Mucosa of rectum (tissue), 2 donors: ENCODE data around the gene ALOX12B.
A peak's percentile ranks its signal among the peaks of the same experiment; 100 is the strongest.

Source experiments
- H3K27ac ChIP-seq, 2 donors: one replicate each; pipeline ENCODE4 v1.7.0; 2013; ENCODE audit warnings: inconsistent platforms in 2 of 2, low read depth in 2 of 2, low read length in 2 of 2
- H3K27me3 ChIP-seq, 2 donors: one replicate each; pipeline ENCODE4 v1.7.0; 2013; ENCODE audit warnings: low read length in 2 of 2; ENCODE audit not compliant: control insufficient read depth in 2 of 2, insufficient read depth in 2 of 2
- H3K36me3 ChIP-seq, 2 donors: one replicate each; pipeline ENCODE4 v1.7.0; 2013; ENCODE audit warnings: low read length in 2 of 2; ENCODE audit not compliant: control insufficient read depth in 2 of 2, insufficient read depth in 2 of 2
- H3K4me1 ChIP-seq, 2 donors: one replicate each; pipeline ENCODE4 v1.7.0; 2013; ENCODE audit warnings: low read length in 2 of 2, mild to moderate bottlenecking in 1 of 2; ENCODE audit not compliant: control insufficient read depth in 2 of 2, insufficient read depth in 2 of 2
- H3K4me3 ChIP-seq, 2 donors: one replicate each; pipeline ENCODE4 v1.7.0; 2013; ENCODE audit warnings: low read length in 2 of 2
- H3K9ac ChIP-seq, 2 donors: one replicate each; pipeline ENCODE4 v1.7.0; 2013; ENCODE audit warnings: low read length in 2 of 2, low read depth in 1 of 2, mild to moderate bottlenecking in 1 of 2
- H3K9me3 ChIP-seq, 2 donors: one replicate each; pipeline ENCODE4 v1.7.0; 2013; ENCODE audit warnings: low read length in 2 of 2; ENCODE audit not compliant: control insufficient read depth in 2 of 2
- donor health status: healthy.
- donor health status: Normal muscosa, but diverticular disease.

Gene ALOX12B

DNA sequence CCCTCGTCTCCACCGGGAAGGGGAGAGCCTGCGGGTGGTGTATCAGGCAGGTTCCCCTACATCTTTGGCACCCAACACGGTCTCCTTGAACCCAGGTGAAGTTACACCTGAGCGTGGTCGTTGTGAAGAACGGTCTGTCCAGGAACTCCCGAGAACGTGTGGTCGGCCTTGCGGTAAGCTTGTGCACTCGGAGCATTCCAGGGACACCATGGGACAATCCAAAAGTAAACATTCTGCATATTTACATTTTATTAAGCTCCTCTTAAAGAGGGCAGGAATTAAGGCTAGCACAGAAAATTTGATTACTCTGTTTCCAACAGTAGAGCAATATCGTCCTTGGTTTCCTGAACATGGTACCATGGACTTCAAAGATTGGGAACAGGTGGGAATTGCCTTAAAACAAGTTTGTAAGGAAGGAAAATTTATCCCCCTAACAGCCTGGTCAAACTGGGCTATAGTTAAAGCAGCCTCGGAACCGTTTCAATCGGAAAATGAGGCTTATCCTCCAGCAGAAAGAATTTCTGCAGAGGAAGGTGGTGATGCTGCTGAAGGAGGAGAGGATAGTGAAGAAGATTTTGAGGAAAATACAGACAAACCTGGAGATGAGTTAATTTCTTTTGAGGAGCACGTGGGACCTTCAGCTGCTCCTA is 30.4 kb downstream of the ALOX12B start:
- Histone ChIP-seq H3K27me3 (peaks cover 19 to 28% of the 10 kb centered on the region in 2 donors), H3K4me3 (no peak overlapping the region), H3K36me3 (no peaks in the 10 kb centered on the region), H3K9ac (no peak overlapping the region), H3K27ac (peak overlapping the region in 1 of 2 donors; percentile 16), H3K9me3 (no peaks in the 10 kb centered on the region), H3K4me1 (peaks cover 6 to 7% of the 10 kb centered on the region in 2 donors)

DNA sequence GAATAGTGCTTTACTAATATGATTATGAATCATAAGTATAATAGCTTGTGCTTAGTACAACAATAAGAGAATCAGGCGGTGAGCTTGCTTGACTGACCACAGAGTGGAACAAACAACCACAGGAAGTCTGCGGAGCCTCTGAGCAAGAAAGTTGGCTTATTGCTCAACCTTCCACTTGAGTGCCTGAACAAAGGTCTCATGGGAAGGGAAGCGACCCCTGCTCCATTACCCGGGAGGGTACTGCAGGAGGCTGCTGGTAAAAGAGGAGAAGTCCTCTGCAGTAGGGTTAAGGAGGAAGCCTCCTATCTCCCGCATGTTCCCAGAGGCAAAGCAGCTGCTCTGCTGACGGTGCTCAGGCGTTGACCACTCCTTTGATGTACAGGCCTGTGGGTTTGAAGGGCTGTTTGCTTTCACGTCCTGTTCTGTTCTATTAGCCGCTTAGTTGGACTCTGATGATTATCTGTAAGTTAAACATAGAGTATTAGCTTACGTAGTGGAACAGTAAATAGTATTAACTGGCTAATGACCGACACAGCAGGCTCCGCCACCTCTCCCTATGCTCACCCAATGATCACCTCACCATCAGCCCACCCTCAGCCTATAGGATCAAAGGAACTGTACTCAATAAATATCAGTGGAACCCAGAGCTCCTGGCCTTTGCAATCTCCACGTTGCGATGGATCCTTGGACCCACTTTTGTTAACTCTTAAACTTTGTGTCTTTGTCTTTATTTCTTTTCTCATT is 31.1 kb downstream of the ALOX12B start:
- Histone ChIP-seq H3K4me1 (peaks cover 6 to 7% of the 10 kb centered on the region in 2 donors), H3K36me3 (no peaks in the 10 kb centered on the region), H3K4me3 (no peak overlapping the region), H3K9ac (no peak overlapping the region), H3K9me3 (no peaks in the 10 kb centered on the region), H3K27me3 (peaks cover 19 to 28% of the 10 kb centered on the region in 2 donors), H3K27ac (peak overlapping the region in 1 of 2 donors; percentile 56)

DNA sequence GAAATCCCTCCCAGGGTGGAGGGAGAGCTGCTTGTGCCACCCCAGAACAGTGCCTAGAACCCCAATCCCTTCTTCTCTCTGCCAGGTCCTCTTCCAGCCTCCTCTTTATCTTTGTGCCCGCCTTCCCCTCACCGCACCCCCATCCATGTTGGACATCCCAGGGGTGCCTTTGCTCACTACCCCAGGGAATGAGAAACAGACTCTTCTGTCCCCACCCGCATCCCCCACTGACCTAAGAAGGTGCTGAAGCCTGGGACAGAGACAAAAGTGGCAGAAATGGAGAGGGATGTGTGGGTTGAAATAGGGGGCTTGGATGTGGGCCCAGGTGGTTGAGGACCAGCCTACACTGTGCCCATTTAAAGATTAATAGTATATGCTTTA is 31.7 kb downstream of the ALOX12B start:
- Histone ChIP-seq H3K9me3 (no peaks in the 10 kb centered on the region), H3K27me3 (peaks cover 14 to 28% of the 10 kb centered on the region in 2 donors), H3K27ac (peak overlapping the region in 1 of 2 donors; percentile 56), H3K36me3 (no peaks in the 10 kb centered on the region), H3K4me3 (no peak overlapping the region), H3K4me1 (peaks cover 6 to 7% of the 10 kb centered on the region in 2 donors), H3K9ac (no peak overlapping the region)

DNA sequence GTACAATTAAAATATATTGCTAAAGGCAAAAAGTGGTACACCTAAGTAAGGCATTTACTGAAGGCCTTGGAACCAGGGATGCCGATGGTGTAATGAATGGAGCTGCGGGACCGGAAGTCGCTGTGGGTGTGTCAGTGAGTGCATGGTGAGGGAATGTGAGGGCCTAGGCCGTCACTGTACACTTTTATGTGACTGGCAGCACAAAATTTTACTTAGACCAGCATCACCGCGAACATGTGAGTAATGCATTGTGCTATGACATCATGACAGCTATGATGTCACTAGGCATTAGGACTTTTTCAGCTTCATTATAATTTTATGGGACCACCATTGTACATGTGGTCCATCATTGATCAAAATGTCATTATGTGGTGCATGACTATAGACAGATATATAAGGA is 33.9 kb downstream of the ALOX12B start:
- no peak overlapping the region for H3K4me3 ChIP-seq
- H3K9me3 ChIP-seq, result no peaks in the 10 kb centered on the region
- no peak overlapping the region for H3K9ac ChIP-seq

DNA sequence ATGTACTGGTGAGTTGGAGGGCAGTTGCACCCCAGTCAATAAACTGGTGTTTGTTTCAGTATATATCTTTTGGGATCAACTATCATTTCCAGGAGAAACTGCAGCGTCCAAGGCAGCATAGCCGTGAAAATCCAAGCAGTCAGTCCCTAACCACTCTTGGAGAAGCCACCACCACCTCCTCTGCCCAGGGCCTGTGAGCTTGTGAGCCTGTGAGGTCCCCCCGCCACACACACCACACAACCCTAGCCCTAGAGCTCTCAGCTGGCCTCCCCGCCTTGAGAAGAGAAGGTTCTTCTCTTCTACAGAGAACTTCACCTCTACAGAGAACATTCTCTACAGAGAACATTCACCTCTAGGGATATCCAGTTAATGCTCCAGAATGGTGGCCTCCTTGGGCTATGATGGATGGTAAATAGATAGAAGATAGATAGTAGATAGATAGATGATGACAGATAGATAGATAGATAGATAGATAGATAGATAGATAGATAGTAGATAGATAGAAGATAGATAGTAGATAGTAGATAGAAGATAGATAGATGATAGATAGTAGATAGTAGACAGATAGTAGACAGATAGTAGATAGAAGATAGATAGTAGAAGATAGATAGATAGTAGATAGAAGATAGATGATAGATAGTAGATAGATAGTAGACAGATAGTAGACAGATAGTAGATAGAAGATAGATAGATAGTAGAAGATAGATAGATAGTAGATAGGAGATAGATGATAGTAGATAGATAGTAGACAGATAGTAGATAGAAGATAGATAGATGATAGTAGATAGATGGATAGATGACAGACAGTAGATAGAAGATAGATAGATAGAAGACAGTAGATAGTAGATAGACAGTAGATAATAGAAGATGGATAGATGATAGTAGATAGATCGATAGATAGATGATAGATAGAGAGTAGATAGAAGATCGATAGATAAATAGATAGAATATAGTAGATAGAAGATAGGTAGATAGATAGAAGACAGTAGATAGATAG is 35.0 kb downstream of the ALOX12B start:
- Histone ChIP-seq H3K9me3 (no peaks in the 10 kb centered on the region), H3K27me3 (peaks cover 0 to 12% of the 10 kb centered on the region in 2 donors), H3K36me3 (no peaks in the 10 kb centered on the region), H3K4me1 (peaks cover 5 to 6% of the 10 kb centered on the region in 2 donors), H3K27ac (no peak overlapping the region), H3K9ac (no peak overlapping the region), H3K4me3 (no peak overlapping the region)

More for the DNA sequence above, 33.9 kb downstream of the ALOX12B start:
- no peaks in the 10 kb centered on the region for H3K36me3 ChIP-seq
- H3K27me3 ChIP-seq, result peaks cover 0 to 18% of the 10 kb centered on the region in 2 donors
- no peak overlapping the region for H3K27ac ChIP-seq
- H3K4me1 ChIP-seq, result peaks cover 6 to 7% of the 10 kb centered on the region in 2 donors

DNA sequence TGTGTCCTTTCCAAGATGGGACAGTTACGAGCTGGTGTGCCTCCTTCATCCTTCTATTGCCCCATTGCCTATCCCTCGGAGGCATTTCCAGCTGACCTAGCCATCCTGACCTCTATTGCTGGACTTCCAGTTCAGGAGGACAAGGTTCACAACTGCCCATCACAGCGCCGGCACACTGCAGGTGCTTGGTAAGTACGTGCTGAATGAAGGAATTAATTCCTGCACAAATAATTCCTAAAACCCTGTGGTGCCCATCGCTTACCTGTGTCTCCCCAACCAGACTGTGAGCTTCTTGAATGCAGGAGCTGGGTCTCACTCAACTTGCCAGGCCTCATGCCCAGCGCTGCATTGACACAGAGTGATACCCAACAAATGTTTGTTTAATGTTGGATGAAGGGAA is 35.7 kb downstream of the ALOX12B start:
- Histone ChIP-seq H3K27ac (no peak overlapping the region), H3K27me3 (peaks cover 0 to 5% of the 10 kb centered on the region in 2 donors), H3K9me3 (no peaks in the 10 kb centered on the region), H3K9ac (no peak overlapping the region), H3K4me1 (peaks cover 0 to 3% of the 10 kb centered on the region in 2 donors), H3K36me3 (no peaks in the 10 kb centered on the region), H3K4me3 (no peak overlapping the region)

DNA sequence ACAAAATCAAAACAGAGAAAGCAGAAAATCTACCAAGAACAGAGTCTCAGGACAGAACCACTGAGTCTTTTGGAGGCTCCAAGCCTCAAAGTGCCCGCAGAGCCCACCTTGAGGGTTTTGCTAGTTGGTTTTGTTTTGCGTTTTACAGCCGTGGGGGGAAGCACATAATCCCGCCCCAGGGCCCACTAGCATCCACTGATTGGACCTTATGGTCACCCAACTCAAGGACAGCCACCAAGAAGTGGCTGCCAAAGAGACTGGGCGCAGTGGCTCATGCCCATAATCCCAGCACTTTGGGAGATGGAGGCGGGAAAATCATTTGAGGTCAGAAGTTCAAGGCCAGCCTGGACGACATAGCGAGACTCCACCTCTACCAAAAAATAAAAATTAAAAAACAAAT is 38.8 kb downstream of the ALOX12B start:
- H3K9me3 ChIP-seq, result no peaks in the 10 kb centered on the region
- no peak overlapping the region for H3K4me3 ChIP-seq
- no peaks in the 10 kb centered on the region for H3K36me3 ChIP-seq
- no peak overlapping the region for H3K9ac ChIP-seq
- H3K4me1 ChIP-seq, result no peaks in the 10 kb centered on the region
- H3K27ac ChIP-seq, result no peak overlapping the region
- H3K27me3 ChIP-seq, result no peaks in the 10 kb centered on the region

DNA sequence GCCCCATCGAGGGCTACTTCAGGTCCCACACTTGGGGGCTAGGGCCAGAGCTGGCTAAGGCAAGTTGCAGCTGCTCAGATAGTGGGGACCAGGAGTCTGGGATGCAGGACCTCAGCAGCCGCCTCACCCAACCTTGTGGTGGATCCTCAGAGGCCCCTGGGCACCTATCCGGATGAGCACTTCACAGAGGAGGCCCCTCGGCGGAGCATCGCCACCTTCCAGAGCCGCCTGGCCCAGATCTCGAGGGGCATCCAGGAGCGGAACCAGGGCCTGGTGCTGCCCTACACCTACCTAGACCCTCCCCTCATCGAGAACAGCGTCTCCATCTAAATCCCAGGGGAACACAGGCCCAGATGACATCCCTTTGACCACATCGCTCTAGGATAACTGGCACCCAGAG is 39.3 kb downstream of the ALOX12B start:
- no peaks in the 10 kb centered on the region for H3K27me3 ChIP-seq
- H3K4me1 ChIP-seq, result no peaks in the 10 kb centered on the region
- H3K9ac ChIP-seq, result no peak overlapping the region
- H3K36me3 ChIP-seq, result no peaks in the 10 kb centered on the region
- H3K27ac ChIP-seq, result no peak overlapping the region
- no peak overlapping the region for H3K4me3 ChIP-seq
- H3K9me3 ChIP-seq, result no peaks in the 10 kb centered on the region

DNA sequence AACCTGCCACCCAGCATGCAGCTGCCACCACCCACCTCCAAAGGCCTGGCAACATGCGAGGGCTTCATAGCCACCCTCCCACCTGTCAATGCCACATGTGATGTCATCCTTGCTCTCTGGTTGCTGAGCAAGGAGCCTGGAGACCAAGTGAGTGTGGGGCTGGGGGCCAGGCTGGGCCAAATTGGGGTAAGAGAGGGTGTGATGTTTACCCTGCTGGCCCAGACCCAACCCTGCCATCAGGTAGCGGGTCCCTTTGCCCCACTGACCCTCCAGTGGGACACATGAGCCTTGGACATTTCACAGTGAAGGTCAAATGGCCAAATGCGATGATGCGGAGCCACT is 39.8 kb downstream of the ALOX12B start:
- H3K9me3 ChIP-seq, result no peaks in the 10 kb centered on the region
- H3K9ac ChIP-seq, result no peak overlapping the region
- no peak overlapping the region for H3K27ac ChIP-seq
- H3K4me3 ChIP-seq, result no peak overlapping the region
- H3K27me3 ChIP-seq, result no peaks in the 10 kb centered on the region
- no peaks in the 10 kb centered on the region for H3K36me3 ChIP-seq
- H3K4me1 ChIP-seq, result no peaks in the 10 kb centered on the region
